GM19324 (cell line): Measurements from ENCODE around the gene LMNA.
"Not testable (repeated sequence)": the region's sequence is repeated elsewhere in the genome, so short reads cannot be mapped to it uniquely, and the experiment has no call there.

Experiments used
- ATAC-seq: cut with Tn5 transposase; IDR thresholded peaks from one replicate; pipeline ENCODE4 v1.9.1; 2021; ENCODE audit warnings: mild to moderate bottlenecking, moderate library complexity; ENCODE audit not compliant: unreplicated experiment, low FRiP score

Gene LMNA

GRCh38 chr1:156103521-156103947 lies 11.0 kb upstream of the LMNA start:
- no peak for ATAC-seq

DNA sequence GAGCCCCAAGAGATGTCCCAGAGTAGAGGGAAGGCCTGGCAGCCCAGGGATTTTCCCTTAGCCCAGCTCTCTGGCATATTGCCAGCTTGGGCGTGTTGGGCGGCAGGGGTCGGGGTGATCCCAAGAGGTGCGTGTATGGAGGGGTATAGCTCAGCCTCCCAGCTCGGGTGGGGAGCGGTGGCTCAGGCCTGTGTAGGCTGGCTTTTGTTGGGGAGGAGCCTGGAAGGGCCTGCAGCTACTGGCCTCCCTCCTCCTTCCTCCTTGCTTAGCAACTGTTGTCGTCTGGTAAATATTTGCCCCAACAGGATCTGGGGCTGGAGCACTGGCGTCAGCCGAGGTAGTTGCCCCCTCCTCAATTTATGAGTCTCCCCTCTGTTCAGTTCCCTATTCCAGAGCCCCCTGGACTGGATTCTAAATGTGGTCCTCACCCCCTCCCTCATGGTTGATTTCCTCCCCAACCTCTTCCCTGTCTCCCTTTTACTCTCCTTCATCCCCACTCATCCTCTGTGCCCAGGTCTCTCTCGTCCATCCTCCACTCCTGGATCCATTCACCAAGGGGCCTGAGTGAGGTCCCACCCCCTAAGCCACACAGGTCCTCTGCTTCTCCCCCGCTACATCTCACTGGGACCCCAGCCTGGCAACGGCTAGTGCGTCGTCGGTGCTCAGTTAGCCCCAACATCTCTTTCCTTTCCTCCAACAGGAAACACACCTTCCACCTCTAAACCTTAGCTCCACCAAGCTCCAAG lies 10.3 kb upstream of the LMNA start:
- no peak for ATAC-seq

GRCh38 chr1:156104861-156105832 lies 9.4 kb upstream of the LMNA start:
- no peak for ATAC-seq

DNA sequence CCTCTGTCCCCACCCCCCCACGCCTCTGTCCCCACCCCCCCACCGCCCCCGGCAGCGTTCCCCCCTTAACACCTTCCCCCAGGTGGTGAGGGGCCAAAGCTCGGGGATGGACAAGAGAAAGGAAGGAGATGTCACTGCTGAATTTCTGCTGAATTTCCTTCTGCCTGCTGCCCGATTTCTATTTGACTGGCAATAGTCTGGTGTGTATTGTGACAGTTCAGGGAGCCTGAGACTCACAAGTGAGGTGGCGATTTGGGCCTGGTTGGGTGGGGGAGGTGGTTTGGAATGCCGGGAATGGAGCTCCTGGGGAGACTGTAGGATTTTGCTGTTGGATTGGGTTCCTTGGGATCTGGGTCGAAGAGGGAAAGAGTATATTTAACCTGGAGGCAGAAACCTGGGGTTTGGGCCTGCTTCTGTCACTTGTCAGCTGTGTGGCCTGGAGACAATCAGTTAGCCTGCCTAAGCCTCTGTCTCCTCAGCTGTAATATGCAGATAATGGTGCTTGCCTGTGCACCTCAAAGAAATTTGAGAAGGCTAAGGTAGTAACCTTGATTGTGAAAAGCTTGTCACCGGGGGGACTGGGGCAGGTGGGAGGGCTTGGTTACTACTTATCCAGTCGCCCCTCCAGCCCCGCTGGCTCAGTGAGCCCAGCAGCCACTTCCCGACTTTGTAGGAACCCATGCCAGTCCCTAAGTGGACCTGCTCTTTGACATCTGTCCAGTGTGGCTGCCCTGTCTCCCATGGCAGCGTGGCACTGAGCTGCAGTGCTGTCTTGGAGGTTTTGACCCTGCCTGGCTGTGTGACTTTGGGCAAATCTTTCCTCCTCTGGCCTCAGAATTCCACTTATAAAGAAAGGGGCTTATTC lies 7.7 kb upstream of the LMNA start:
- no peak for ATAC-seq

- no peak for ATAC-seq
Observed at GRCh38 chr1:156108057-156108456, 6.5 kb upstream of the LMNA start.

- no peak for ATAC-seq
Observed at GRCh38 chr1:156108664-156109241, 5.8 kb upstream of the LMNA start.

GRCh38 chr1:156110252-156110651 lies 4.3 kb upstream of the LMNA start:
- no peak for ATAC-seq

DNA sequence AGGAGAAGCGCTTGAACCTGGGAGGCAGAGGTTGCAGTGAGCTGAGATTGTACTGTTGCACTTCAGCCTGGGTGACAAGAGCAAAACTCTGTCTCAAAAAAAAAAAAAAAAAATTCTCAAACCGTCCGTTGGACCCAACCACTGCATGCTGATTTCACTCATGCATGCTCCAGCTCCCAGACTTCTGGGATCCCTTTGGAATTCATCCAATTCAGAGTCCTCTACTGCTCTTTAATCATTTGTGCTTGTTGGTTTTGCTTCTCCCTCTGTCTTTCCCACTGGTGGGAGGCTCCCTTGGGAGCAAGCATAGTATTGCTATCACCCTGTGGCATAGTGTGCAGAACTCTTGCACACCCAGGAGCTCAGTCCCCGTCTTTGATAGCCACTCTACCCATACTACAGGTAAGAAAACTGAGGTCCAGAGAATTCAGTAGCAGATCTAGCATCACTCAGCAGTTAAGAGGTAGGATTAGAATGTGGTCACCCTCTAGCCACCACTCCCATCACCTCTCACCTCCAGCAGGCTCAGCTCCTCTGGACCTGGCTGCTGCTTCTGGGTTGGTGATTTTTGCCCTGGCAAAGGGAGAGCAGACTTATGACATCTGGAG lies 3.1 kb upstream of the LMNA start:
- no peak for ATAC-seq

- ATAC-seq: no peak
Observed at GRCh38 chr1:156112276-156113137, 2.0 kb upstream of the LMNA start.

DNA sequence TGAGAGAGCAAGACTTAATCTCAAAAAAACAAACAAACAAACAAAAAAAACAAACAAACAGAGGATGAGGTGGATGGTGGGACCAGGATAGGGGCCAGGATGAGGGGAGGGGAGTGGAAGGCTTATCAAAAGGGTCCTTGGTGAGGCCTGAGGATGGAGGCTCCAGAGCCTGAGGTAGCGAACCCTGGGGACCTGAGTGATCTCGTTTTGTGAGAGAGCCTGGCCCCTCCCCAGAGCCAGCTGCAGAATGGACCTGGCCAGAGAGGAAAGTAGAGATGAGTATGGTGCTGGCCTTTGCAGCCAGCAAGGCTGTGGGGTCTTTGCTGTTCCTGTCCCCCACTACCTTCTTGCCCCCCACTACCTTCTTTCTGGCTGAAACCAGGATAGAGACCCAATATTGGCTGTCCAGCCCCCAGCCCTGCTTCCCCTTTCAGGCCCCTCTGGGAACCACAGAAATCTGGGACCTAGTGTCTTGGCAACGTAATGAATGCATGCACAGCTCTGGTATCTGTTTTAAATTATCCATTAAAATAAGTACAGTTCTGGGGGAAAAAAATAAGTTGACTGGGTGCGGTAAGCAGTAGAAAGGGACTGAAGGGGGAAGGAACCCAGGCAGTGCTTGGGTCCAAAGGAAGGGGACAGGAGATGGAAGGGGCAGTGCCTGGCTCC lies 1.1 kb upstream of the LMNA start:
- ATAC-seq: no peak

DNA sequence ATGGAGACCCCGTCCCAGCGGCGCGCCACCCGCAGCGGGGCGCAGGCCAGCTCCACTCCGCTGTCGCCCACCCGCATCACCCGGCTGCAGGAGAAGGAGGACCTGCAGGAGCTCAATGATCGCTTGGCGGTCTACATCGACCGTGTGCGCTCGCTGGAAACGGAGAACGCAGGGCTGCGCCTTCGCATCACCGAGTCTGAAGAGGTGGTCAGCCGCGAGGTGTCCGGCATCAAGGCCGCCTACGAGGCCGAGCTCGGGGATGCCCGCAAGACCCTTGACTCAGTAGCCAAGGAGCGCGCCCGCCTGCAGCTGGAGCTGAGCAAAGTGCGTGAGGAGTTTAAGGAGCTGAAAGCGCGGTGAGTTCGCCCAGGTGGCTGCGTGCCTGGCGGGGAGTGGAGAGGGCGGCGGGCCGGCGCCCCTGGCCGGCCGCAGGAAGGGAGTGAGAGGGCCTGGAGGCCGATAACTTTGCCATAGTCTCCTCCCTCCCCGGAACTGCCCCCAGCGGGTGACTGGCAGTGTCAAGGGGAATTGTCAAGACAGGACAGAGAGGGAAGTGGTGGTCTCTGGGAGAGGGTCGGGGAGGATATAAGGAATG lies 505 bp downstream of the LMNA start:
- no peak for ATAC-seq

DNA sequence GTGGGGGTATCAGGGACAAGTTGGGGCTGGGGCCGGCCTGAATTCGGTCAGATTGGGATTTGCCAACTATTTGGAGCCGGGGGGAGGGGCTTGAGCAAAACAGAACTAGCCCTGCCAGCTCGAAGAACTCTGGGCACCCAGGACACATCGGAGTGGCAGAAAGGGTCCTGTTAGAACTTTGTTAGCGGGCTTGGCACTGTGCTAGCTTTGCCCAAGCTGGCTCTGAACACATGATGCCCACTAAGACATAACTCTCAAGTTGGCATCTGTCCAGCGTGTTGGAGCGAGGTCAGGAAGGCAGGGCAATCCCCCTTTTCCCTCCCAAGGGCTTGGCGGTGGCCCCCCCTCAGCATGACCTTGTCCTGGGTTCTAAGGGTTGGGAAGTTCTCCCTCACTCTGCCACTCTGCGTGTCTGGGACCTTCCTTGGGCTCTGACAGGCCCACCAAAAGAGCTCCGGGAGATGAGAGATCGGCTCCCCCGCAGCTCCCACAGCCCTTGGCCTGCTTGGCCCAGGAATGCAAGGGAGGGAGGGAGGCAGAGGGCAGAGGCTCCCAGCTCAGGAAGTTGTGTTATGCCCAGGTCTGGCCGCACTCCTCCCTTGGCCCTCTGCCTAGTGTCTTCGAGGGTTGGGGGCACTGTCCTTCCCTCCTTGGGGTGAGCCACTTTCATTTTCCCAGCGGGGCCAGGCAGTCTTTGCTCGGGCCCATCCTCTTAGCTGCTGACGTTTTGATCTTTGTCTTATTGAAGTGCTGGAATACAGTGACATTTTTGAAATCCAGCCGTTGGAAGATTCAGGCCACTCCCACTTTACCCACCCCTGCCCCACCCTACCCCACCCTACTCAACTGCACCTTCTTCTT lies 1.2 kb downstream of the LMNA start:
- no peak for ATAC-seq

- ATAC-seq: not testable (repeated sequence)
Observed at GRCh38 chr1:156116731-156117130, 2.2 kb downstream of the LMNA start.

DNA sequence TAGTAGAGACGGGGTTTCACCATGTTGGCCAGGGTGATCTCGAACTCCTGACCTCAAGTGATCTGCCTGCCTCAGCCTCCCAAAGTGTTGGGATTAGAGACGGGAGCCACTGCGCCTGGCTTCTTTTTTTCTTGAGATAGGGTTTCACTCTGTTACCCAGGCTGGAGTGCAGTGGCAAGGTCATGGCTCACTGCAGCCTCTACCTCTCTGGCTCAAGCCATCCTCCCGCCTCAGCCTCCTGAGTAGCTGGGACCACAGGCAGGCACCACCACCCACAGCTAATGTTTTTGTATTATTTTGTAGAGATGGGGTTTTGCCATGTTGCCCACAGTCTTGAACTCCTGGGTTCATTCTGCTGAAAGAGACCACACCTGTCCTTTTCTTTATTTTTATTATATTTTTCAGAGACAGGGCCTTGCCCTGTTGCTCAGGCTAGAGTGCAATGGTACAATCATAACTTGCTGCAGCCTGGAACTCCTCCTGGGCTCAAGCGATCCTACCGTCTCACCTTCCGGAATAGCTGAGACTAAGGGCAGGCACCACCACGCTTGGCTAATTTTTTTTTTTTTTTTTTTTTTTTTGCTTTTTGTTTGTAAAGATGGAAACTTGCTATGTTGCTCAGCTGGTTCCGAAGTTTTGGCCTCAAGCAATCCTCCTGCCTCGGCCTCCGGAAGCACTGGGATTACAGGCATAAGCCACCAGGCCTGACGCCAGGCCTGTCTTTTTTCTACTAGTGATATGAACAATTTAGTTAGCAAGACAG lies 3.1 kb downstream of the LMNA start:
- no peak for ATAC-seq

GRCh38 chr1:156118177-156118868 lies 3.8 kb downstream of the LMNA start:
- ATAC-seq: no peak
